ENCODE data around the gene ZNF784.

Gene ZNF784

DNA sequence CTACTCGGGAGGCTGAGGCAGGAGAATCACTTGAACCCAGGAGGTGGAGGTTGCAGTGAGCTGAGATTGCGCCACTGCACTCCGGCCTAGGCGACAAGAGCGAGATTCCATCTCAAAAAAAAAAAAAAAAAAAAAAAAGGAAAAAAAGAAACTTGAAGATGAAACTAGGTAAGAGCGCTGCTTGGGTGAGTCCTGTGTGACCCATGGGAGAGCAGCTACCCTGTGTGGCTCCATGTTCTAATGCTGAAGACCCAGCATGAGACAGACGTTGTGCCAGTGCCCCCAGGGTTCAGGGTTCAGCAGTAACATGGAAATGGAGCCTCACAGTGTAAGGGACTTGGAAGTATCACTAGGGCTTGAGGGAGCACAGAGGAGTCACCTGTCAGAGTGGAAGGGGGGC, 5.9 kb downstream of the ZNF784 start:
- DNase-seq: no peak

DNA sequence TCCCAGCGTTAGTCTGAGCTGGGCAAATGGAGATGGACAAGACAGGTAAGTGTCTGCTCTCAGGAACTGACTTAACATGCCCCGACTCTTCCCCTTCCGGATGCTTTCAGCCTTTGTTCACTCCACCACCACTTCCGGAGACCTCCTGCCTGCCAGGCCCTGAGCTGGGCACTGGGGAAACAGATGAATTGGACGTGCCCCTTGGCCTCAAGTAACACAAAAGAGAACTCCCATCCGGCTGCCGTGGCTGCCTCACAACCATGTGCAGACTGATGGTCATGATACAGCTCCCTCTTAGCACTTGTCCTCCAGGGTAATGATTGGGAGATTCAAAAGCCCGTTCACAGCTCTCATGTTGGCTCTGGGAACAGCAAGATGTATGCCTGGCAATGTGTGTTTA, 6.9 kb downstream of the ZNF784 start:
- no peak for DNase-seq

DNA sequence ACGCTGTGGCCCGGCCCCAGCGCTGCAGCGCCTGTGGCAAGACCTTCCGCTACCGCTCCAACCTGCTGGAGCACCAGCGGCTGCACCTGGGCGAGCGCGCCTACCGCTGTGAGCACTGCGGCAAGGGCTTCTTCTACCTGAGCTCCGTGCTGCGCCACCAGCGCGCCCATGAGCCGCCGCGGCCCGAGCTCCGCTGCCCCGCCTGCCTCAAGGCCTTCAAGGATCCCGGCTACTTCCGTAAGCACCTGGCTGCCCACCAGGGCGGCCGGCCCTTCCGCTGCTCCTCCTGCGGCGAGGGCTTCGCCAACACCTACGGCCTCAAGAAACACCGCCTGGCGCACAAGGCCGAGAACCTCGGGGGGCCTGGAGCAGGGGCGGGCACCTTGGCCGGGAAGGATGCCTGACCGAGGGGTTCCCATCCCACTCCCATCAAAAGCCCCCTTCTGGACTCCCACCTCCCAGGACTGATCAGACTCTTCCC, 7.9 kb downstream of the ZNF784 start:
- DNase-seq: no peak

DNA sequence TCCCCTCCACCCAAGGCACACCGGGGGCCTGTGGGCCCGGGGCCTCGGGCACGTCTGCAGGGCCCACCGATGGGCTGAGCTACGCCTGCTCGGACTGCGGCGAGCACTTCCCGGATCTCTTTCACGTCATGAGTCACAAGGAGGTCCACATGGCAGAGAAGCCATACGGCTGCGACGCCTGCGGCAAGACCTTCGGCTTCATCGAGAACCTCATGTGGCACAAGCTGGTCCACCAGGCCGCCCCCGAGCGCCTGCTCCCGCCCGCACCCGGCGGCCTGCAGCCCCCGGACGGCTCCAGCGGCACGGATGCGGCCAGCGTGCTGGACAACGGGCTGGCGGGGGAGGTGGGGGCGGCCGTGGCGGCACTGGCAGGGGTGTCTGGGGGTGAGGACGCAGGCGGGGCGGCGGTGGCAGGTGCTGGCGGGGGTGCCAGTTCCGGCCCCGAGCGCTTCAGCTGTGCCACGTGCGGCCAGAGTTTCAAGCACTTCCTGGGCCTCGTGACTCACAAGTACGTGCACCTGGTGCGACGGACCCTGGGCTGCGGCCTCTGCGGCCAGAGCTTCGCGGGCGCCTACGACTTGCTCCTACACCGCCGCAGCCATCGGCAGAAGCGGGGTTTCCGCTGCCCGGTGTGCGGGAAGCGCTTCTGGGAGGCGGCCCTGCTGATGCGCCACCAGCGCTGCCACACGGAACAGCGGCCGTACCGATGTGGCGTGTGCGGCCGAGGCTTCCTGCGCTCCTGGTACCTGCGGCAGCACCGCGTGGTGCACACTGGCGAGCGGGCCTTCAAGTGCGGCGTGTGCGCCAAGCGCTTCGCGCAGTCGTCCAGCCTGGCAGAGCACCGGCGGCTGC, 8.6 kb downstream of the ZNF784 start:
- no peak for DNase-seq

DNA sequence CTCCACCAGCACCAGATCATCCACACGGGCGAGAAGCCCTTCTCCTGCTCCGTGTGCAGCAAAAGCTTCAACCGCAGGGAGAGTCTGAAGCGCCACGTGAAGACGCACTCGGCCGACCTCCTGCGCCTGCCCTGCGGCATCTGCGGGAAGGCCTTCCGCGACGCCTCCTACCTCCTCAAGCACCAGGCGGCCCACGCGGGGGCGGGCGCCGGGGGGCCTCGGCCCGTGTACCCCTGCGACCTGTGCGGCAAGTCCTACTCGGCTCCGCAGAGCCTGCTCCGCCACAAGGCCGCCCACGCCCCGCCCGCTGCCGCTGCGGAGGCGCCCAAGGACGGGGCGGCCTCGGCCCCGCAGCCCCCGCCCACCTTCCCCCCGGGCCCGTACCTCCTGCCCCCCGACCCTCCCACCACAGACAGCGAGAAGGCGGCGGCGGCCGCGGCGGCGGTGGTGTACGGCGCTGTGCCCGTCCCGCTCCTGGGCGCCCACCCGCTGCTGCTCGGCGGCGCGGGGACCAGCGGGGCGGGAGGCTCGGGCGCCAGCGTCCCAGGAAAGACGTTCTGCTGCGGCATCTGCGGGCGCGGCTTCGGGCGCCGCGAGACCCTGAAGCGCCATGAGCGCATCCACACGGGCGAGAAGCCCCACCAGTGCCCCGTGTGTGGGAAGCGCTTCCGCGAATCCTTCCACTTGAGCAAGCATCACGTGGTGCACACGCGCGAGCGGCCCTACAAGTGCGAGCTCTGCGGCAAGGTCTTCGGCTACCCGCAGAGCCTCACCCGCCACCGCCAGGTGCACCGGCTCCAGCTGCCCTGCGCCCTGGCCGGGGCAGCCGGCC, 9.4 kb downstream of the ZNF784 start:
- no peak for DNase-seq

DNA sequence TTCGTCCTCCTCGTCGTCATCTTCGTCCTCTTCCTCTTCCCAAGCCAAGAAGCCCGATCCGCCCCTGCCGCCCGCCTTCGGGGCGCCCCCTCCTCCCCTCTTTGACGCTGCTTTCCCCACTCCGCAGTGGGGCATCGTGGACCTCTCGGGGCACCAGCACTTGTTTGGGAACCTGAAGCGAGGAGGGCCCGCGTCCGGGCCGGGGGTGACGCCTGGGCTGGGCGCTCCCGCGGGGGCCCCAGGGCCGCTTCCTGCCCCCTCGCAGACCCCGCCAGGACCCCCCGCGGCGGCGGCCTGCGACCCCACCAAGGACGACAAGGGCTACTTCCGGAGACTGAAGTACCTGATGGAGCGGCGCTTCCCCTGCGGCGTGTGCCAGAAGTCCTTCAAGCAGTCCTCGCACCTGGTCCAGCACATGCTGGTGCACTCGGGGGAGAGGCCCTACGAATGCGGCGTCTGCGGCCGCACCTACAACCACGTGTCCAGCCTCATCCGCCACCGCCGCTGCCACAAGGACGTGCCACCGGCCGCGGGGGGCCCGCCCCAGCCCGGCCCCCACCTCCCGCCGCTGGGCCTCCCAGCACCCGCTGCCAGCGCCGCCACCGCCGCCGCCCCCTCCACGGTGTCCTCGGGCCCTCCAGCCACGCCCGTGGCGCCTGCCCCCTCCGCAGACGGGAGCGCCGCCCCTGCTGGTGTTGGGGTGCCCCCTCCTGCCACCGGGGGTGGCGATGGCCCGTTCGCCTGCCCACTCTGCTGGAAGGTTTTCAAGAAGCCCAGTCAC, 10.2 kb downstream of the ZNF784 start:
- no peak for DNase-seq

DNA sequence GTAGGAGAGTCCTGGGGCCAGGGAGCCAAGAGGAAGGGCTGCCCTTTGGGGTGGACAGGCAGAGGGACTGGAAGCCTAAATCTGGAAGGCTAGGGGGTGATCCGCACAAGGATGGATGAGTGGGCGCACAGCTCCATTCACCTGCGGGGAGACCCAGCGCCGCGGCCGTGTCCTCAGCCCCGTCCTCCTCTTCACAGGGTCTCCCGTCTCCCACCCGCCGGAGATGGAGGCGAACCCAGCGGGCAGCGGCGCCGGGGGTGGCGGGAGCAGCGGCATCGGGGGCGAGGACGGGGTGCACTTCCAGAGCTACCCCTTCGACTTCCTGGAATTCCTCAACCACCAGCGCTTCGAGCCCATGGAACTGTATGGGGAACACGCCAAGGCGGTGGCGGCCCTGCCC, 11.0 kb downstream of the ZNF784 start:
- DNase-seq: no peak

DNA sequence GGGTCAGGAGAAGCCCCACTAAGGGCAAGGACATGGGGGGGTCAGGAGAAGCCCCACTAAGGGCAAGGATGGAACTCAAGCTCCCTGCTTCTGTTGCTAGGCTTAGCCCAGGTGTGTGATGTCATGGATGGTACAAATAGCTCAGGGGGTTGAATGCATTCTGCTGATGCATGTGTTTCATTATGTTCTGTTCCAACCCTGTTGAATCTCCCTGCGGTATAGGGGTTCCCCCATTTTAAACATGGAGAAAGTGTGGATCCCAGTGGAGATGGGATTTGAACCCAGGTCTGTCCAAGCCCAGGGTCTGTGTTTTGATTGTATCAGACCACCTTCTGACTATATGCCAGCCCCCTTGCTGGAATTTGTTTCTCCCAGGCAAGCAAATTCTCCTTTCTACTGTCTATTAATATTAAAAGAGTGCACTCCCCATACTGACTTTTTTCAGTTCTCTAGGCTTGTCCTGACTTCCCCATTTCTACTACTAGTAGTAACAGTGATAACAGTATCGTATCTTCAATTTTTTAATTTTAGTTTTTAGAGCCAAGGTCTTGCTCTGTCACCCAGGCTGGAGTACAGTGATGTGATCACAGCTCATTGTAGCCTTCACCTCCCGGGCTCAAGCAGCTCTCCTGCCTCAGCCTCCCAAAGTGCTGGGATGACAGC, 12.3 kb downstream of the ZNF784 start:
- DNase-seq: no peak

DNA sequence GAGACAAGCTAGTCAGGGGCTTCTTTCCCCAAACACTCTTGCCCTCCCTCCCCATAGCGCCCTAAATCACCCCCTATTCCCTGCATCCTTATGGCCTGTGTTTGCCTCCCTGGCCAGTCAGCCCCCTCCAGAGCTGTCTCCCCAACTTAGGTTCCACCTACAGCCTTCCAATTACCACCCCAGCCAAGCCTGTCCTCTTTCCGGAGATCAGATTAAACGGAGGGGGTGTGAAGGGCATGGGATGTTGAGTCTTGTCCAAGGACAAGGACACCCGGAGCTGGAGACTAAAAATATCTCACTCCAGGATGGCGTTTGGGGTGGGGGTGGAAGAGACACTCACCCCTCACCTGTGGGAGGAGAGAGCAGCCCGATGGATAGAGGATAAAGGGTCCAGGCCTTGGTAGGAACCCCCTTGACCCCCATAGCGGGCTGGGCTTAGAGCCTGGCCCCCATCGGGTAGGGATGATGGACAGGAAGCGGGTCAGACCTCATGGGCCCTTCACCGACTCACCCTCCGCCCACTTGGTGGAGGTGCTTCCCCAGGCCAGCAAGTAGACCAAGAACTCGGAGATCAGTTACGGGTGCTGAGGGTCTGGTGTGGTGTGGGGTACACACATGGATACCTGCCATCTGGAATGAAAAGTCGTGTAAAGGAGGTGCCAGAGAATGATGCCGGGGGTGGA, 12.9 kb downstream of the ZNF784 start:
- no peak for DNase-seq

DNA sequence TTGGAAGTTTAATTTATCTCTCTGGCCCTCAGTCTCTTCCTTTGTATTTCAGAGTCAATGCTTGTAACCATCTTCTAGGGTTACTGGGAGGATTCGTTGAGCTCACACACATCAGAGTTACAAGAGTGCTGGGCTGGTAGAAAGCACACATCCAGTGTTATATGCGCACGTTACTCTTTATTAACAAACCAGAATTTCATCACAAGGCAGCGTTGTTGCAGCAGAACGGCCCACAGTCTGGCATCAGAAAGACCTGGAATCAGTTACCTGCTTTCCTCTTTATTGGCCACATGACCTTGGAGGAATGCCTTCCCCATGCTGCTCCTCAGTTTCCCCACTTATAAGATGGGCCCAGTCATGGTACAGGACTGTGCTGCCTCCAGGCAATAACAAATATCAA, 15.0 kb downstream of the ZNF784 start:
- no peak for DNase-seq

DNA sequence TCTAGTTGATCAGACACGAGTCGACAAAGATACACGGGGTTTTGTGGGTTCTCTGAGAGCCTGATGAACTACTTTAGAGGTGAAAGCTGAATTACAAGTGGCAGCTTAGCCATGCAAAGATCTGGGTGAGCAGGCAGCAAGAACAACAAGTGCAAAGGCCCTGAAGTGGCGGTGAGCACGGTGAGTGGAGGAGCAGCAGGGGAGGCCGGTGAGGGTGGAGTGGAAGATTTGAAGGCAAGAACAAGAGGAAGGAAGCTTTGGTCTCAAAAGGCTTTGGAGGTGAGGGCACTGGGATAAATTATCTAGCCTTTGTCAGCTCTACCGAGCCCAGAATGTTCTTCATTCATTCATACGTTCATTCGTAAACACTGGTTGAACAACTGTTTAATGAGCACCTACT, 17.5 kb downstream of the ZNF784 start:
- no peak for DNase-seq

DNA sequence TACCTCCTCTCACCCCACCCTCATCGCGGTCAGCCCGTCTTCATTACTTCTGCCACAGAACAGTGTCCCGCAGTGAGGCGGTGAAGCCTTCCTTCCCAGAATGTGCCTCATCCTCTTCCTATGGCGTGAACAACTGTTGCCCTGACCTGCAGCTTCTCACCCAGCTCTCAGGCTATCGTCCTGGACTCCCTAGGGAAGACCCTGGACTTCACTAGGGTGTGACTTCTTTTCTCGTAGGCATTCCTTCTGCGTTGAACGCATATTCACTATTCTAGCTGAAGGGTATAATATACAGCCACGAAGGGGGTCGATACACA, 17.9 kb downstream of the ZNF784 start:
- no peak for DNase-seq

DNA sequence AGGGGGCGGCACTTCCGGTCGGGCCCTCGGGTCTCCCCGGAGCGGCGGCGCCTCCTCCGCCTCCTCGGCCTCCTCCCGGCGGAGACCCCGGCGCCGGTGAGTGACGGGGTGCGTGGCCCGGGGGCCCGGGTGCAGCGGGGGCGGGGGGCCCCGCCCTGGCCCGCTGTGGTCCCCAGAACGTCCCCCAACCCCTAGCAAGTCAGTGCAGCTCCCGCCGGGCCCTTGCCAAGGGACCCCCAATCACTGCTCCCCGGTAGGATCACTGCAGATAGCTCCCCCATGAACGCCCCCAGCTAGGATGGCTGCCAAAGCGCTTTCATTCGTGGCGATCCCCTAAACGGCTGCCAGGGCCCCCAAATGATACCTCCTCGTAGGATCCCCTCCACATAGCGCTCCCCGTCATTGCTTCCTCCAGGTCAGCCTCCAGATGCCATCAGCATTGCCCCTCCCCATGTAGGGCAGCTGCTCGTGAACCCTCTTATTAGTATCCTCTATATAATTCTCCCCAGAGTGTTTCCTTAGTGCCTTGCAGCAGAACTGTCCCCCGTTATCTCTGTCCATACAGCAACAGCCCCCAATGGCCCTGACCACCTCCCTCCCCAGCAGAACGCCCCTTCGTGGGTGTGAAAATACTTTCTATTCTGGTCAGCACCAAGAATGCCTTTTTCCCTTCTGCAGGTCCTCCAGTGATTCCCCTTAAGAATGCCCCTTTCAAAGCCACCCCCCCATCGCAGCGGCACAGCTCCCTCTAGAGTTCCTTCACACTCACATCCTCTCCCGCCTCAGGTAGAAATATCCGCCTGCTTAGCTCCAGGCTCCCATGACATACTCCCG, 18.5 kb downstream of the ZNF784 start, which contains the start of gene ZNF865:
Gene ZNF865, plus strand, starts transcription at position 11 of the 834 bp plus-strand sequence. CDS start 7,972 bp downstream, outside the sequence.
- DNase-seq: peak; percentile 76

DNA sequence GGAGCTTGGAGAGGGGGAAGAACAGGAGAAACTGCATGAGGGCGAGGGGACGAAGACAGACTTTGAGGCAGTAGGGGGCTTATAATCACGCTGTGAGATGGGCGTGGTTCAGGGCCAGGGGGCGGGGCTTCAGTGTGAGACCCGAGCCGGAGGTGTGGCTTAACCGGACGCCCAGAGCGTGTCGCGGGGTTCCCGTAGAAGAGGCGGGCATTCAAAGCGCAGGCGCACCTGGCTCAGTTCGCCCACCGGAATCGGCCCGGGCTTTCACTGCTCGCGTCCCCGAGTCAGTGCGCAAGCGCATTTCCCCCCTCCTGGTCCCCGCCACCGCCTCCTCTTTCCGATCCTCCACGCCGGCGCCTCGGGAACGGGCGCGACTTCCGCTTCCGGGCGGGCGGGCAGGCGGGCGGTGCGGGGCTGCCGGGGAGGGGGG, 19.1 kb downstream of the ZNF784 start:
- DNase-seq: peak; percentile 99

DNA sequence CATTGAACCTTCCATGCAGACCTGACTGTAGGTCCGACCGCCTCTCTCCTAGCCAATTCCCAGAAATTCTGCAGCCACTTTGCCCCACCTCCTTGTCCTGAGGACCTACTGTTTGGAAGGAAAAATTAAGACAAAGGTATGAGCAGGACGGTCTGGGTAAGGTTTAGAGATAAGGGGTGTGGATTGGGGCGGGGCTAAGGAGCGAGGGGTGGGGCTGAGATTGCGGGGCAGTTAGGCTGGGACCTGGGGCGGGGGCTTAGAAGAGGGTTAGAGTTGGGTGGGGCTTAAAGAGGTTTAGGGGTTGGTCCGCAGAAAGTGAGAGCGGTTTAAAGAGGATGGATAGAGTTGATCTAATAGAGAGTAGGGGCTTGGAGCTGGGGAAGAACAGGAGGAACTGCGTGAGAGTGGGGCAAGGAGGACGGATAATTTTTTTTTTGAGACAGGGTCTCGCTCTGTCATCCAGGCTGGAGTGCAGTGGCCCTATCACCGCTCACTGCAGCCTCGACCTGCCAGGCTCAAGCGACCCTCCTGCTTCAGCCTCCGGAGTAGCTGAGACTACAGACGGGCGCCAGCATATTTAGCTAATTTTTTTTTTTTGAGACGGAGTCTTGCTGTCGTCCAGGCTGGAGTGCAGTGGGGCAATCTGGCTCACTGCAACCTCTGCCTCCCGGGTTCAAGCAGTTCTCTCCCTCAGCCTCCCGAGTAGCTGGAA, 20.6 kb downstream of the ZNF784 start:
- DNase-seq: no peak

DNA sequence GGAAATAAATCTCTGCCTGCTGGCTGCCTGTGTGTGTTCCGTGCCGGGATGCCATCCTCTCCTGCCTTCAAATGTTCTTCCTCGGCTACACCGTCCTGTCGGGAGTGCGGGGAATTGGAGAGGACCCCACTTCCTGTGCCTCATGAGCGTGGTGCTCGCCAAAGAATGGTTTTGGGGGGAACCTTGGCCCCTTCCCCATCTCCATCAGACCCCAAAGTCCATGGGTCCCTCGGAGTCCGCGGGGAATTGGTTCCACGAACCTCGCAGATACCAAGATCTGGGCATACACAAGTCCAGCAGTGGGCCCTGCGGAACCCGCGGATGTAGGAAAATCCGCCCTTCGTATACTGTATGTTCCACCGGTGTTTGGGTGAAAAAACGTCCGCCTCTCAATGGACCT, 21.3 kb downstream of the ZNF784 start:
- no peak for DNase-seq

DNA sequence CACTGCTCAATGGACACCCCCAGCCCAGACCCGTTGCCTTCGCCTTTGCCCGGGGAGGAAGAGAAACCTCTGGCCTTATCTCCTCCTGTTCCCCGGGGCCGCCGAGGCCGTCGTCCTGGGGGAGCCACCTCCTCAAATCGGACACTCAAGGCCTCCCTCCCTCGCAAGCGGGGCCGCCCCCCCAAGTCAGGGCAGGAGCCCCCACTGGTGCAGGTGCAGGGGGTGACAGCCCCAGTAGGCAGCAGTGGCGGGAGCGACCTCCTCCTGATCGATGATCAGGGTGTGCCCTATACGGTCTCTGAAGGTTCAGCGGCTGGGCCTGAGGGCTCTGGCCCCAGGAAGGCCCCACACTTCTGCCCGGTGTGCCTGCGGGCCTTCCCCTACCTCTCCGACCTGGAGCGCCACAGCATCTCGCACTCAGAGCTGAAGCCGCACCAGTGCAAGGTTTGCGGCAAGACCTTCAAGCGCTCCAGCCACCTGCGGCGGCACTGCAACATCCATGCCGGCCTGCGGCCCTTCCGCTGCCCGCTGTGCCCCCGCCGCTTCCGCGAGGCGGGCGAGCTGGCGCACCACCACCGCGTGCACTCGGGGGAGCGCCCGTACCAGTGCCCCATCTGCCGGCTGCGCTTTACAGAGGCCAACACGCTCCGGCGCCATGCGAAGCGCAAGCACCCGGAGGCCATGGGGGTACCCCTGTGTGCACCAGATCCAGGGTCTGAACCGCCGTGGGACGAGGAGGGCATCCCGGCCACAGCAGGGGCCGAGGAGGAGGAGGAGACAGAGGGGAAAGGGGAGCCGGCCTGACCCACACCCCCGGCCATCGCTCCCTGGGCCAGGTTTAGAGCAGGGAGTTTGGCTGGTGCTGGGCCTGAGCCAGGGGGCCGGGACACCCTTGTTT, 22.0 kb downstream of the ZNF784 start:
- DNase-seq: no peak

DNA sequence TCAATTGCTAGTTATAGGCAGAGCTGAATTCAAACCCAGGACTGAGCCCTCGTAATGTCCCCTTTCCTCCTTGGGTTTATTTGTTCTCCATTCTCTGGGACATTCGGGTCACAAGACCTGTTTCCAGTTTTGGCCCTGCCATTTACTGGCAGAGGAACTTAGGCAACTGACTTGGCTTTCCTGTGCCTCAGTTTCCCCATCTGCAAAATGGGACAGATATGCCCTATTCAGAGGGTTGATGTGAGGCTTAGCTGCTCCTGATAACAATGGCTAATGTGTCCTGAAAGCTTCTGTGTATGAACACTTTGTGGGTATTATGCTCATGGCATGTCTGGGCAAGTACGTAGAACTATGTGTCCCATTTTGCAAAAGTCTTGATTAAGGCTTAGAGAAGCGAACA, 23.3 kb downstream of the ZNF784 start:
- DNase-seq: no peak

DNA sequence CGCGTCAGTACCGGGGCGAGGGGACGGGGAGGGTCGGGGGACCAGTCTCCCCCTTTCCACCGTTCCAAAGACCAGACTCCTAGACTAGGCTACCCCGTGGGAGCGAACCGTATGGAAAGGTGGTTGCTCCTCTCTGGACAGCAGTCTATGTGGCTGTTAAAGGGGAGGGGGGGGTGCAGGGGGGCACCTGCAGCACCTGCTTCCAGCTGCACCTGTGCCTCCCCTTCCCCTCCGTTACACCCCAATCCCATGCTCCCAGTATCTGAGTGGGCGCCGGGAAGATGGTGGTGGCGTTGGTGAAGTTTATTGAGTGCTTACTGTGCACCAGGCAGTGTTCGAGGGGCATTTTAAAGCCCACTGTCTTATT, 23.7 kb downstream of the ZNF784 start:
- DNase-seq: no peak

Measured in CD4-positive, alpha-beta T cell treated with Interleukin-10 for 1 hour (primary cell).